Activated CD4-positive, CD25-positive, alpha-beta regulatory T cell treated with anti-CD3 and anti-CD28 coated beads, Interleukin-2, amount 50 U/mL, for 24 hours (primary cell): ENCODE data around the gene SV2B.

Experiments used
- ATAC-seq, 2 donors: fragments of 150-1000 bp; cut with Tn5 transposase; one replicate each; pipeline ENCODE4 v1.10.0; 2021; ENCODE audit warnings: mild to moderate bottlenecking in 1 of 2, moderate library complexity in 1 of 2

SV2B gene

DNA sequence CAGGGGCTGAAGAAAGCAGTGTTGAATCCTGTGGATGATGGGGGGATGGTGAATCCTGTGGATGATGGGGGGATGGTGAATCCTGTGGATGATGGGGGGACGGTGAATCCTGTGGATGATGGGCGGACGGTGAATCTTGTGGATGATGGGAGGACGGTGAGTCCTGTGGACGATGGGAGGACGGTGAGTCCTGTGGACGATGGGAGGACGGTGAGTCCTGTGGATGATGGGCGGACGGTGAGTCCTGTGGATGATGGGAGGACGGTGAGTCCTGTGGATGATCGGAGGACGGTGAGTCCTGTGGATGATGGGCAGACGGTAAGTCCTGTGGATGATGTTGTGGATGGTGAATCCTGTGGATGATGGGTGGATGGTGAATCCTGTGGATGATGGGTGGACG, 170.7 kb downstream of the SV2B start:
- no peak for ATAC-seq

DNA sequence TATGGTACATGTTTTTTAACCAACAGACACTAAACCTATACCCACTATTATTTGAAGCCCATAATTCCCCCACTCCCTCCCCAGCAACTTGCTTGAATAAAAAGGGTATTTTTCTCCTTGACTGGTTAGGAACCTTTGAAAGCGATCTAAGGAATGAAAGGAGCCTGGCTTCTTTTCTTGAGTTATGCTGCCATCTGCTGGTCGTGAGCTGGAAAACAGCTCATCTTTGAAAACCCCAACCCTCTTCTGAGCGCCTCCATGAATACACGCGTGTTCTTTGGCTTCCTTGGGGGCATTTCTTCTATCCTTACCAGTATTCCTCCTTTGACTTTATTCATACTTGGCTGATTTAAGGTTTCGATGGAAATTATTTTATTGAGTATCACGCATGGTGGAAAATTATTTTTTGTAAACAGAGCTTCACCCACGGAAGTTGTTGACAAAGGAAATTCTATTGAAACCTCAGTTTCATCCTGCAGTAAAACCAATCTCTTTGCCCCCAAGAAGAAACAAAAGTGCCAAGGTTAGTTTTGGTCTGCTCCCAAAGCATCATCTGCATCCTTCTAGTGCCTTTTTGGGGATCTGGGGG, 171.6 kb downstream of the SV2B start:
- peak in 1 of 2 donors; percentile 56 for ATAC-seq

DNA sequence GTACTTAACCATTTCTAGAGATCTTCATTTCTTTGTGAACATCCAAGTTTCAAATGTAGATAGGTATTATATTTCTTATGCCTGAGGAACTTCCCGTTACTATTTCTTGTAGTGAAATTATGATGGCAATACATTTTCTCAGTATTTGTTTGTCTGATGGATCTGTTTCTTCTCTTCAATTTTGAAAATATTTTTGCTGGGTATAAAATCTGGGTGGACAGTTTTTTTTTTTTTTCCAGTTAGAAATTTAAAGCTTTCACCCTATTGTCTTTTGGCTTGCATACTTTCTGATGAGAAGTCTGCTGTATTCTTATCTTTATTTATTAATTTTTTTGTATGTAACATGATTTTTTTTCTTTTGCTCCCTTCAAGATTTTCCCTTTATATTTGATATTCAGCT, 175.8 kb downstream of the SV2B start:
- ATAC-seq, result no peak

GRCh38 chr15:91278951-91279350, 178.9 kb downstream of the SV2B start:
- ATAC-seq, result no peak

GRCh38 chr15:91279486-91279885, 179.4 kb downstream of the SV2B start:
- no peak for ATAC-seq

DNA sequence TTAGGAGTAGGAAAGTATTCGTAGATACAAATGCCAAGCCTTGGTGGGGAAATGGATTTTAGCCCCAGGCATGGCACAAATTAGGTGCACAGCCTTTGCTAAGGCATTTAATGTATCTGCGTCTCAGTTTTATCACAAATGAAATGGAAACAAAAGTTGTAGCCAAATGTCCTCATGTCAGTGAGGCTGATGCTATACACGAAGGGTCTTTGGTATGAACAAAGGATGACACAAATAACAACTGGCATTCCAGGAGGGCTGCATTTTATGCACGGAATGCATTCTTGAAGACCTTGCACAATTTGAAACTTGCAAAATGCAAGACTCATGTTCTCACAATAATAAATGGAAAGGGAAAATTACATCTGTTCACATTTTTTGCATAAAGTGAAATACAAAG, 181.9 kb downstream of the SV2B start:
- no peak for ATAC-seq

DNA sequence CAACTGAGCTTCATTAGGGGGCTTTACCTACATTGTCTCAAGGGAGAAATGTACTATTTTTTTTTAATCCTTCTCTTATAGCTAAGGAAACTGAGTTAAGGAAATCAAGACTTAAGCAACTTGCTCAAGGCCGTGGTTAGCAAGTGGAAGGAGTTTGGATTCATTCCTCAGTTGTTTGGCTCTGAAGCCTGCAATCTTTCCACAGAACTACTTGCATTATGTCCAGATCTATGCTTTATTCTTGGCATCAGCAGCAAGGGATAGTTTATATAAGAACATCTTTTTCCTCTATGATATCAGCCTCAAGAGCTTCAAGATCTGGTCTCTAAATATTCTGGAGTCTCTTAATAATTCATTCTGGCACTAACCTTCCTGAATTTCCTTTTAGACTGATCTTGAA, 182.4 kb downstream of the SV2B start:
- ATAC-seq, result no peak

DNA sequence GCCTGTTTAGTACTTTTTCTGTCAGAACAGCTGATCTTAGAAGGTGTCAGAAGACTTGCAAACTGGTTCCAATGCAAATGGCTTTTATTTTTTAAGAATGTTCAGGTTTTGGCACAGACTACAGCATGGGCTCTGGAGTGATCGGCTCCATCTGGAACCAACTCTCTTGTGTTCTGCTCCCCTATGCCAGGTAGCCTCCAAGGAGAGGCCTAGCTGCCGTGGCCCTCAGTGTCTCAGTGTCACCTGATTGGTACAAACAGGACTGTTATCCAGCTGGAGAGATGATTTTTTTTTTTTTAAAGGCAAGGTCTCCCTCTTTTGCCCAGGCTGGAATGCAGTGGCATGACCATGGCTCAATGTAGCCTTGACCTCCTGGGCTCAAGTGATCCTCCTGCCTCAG, 183.1 kb downstream of the SV2B start:
- ATAC-seq, result no peak

DNA sequence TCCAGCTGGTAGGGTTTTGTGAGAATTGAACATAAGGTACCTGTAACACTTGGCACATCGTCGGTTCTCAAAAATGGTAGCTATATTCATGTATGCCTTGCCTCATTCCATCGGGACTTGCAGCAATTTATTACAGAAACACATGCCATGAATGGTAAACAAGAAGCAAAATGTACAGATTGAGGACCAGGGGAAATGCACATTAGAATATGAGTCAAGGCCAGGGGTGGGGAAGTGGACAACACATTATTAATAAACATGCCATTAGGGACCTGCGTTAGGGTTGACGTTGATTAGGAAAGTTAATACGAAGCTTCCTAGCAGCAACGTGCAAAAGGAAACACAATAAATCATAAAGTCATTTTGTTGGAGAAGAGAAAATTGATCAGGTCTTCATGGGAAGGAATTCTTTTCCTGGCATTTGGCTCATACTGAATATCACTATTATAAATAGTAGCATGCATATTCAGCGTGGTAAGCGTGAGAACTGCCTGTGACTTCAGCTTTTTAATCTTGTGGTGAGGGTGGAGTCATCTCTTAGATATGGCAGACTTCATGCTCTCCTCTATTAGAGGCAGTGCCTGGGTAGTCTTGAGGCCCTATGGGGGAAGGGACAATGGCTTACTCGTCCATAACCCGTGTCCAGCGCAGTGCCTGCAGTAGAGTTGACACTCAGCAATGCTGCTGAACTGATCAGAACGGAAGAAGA, 184.9 kb downstream of the SV2B start:
- ATAC-seq, result no peak

DNA sequence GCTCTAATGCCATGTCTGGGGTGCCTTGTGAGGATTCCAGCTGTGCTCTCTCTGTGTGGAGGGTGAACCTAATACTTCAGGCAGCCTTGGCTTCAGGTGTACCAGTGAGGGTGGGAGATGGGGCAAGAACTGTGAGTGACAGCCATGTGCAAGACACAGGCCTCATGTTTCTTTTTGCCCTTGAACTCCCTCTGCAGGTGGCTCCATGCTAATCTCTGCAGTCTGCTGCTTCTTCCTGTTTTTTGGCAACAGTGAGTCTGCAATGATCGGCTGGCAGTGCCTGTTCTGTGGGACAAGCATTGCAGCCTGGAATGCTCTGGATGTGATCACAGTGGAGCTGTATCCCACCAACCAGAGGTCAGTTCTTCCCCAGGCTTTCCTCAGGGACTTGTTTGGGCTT, 189.3 kb downstream of the SV2B start:
- ATAC-seq, result no peak

GRCh38 chr15:91290553-91290952, 190.5 kb downstream of the SV2B start:
- ATAC-seq, result no peak

- no peak for ATAC-seq
Observed at GRCh38 chr15:91291673-91292072, 191.6 kb downstream of the SV2B start.

- ATAC-seq, result no peak
Observed at GRCh38 chr15:91294344-91294743, 194.3 kb downstream of the SV2B start.

- no peak for ATAC-seq
Observed at GRCh38 chr15:91294795-91295194, 194.7 kb downstream of the SV2B start.

GRCh38 chr15:91298101-91298500, 198.0 kb downstream of the SV2B start:
- ATAC-seq, result no peak

DNA sequence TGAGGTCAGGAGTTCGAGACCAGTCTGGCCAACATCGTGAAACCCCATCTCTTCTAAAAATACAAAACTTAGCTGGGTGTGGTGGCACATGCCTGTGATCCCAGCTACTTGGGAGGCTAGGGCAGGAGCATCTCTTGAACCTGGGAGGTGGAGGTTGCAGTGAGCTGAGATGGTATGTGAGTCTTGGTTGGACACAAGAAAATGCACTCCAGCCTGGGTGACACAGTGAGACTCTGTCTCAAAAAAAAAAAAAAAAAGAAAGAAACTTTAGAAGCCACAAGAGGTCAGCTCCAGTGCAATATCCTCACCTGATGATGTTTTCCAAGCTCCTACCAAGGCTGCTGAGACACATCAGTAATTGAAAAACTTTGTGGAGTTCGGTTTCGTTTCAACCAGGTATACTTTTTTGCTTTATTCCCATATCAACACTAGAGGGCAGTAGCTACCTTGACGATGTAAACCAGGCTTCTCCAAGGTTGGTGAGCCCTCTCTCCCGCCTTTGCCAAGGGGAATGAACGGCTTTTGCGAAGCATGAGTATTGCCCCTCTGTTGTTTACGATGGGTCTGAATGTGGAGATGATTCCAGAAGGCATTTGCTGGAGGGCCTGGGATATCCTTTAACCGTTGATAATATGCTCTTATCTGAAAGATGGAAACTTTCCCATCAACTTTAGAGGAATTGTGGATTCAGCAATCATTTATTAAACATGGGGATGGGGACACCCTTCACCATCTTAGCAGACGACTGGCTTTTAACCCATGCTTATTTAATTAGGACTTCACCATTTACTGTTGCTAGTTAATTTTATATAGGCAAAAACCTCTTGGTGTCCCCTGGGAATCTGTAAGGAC, 202.8 kb downstream of the SV2B start:
- peak in 1 of 2 donors; percentile 48 for ATAC-seq

DNA sequence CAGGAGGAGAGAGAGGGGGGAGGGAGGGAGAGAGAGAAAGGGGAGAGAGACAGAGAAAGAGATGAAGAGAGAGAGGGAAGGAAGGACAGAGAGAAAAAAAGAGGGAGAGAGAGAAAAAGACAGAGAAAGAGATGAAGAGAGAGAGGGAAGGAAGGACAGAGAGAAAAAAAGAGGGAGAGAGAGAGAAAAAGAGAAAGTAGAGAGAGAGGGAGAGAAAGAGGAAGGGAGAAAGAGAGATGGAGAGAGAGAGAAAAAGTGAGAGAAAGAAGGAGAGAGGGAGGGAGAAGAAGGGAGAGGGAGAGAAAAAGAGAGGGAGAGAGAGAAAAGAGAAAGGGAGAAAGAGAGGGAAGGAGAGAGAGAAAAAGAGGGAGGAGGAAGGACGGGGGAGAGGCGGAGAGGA, 204.2 kb downstream of the SV2B start:
- no peak for ATAC-seq

DNA sequence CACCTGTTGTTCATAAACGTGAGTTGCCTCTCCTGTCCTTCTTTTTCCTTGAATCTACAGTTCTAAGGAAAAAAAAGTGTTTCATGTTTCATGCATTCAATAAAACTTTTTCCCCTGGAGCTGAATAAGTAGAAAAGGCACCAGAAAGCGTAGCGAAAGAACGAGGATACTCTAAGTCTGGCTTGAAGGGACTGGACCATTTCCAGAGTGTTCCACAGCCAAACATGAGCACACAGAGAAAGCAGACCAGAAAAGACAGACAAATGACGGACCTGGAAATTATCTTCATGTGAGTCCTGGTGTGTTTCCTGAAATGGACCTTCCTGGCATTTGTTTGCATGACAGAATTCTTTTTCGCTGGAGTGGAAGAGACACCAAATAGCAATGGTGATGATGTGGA, 204.7 kb downstream of the SV2B start:
- no peak for ATAC-seq

DNA sequence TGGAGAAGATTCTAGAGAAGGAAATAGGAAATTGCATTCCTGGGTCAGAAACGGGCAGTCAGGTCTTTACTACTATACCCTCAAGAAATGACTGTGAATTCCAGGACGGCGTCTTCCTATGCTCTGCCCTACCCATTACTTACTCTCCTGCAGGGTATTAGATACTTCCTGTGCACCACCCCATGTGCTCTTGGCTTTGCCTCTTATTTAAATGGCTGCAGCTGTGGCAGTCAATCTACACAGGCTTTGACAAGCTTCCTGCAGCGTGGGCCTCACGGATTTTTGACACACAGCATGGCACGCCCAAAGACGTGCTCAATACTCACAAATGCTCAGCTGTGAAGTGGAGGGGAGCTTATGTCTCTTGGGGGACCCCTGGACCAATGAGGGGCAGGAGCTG, 206.1 kb downstream of the SV2B start:
- no peak for ATAC-seq

DNA sequence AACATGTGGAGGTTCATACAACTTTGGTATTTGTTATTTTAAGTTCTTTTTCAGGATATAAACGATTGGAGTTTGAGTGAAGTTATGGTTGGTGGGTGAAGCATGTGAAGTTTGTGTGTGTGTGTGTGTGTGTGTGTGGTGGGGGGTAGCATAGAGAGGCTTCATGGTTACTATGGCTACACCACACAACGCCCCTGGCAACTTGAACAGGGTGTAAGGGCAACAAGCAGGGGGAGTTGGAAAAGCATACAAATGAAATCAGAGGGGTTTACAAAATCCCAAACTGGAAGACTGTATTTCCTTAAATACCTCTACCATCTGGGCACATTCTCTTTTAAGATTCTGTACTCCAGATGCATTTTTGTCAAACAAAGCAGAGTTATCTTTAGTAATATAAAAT, 207.5 kb downstream of the SV2B start:
- ATAC-seq, result no peak

- no peak for ATAC-seq
Observed at GRCh38 chr15:91308199-91308598, 208.1 kb downstream of the SV2B start.

DNA sequence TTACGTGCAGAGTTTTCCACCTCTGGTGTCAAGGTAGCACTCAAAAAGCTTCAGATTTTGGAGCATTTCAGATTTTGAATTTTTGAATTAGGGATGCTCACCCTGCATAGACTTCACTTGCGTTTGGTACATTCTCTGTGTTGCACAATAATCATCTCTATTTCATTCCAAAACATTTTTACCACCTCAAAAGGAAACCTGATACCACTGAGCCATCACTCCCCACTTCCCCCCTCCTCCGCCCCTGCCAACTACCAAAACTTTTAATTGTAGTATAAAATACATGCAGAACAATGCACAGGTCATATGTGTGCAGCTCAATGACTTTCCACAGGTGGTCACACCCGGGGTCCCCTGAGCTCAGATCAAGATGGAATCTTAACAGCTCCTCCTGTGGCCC, 208.8 kb downstream of the SV2B start:
- peak; percentile 27 to 35 for ATAC-seq

- ATAC-seq, result peak in 1 of 2 donors; percentile 32
Observed at GRCh38 chr15:91311986-91312385, 211.9 kb downstream of the SV2B start.

DNA sequence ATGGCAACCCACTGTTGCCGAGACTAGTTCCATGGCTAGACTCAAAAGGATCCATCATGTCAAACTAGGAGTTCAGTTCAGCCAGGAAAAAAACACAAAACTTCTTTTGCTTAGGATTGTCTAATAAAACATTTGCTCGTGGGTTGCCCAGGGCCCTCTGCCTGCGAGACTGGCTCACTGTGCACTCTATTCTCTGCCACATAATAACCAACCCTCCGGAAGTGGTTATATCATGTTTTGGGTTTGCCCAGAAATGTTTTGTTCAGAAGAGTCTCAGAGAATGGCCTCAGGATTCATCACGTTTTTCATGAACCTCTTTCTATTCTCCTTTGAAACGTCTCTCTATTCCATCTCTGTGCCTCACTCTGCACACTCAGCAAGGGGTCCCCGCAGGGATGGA, 216.1 kb downstream of the SV2B start:
- peak in 1 of 2 donors; percentile 24 for ATAC-seq
